Measurements from ENCODE around the gene CDKAL1.
"Not testable (repeated sequence)": the region's sequence is repeated elsewhere in the genome, so short reads cannot be mapped to it uniquely, and the experiment has no call there.

Gene CDKAL1

GRCh38 chr6:21082091-21082490, 547.8 kb downstream of the CDKAL1 start:
- Histone ChIP-seq H3K4me3 (ENCODE audit: low read length) (no peak overlapping the region), H3K9ac (ENCODE audit: low read depth, low read length) (no peak overlapping the region), H3K27me3 (ENCODE audit: control insufficient read depth, insufficient read depth, low read length) (no peaks in the 10 kb centered on the region), H3K9me3 (replicated peaks; ENCODE audit: low read length) (no peaks in the 10 kb centered on the region), H3K36me3 (ENCODE audit: insufficient read depth, low read length) (no peaks in the 10 kb centered on the region), H3K4me2 (ENCODE audit: low read length) (no peak overlapping the region), H3K4me1 (ENCODE audit: control insufficient read depth, insufficient read depth, low read length) (no peaks in the 10 kb centered on the region)

GRCh38 chr6:21083708-21084107, 549.5 kb downstream of the CDKAL1 start:
- no peak overlapping the region for H3K4me2 ChIP-seq (ENCODE audit: low read length)
- no peak overlapping the region for H3K4me3 ChIP-seq (ENCODE audit: low read length)
- H3K27me3 ChIP-seq (ENCODE audit: control insufficient read depth, insufficient read depth, low read length): no peaks in the 10 kb centered on the region
- H3K36me3 ChIP-seq (ENCODE audit: insufficient read depth, low read length): no peaks in the 10 kb centered on the region
- no peak overlapping the region for H3K9ac ChIP-seq (ENCODE audit: low read depth, low read length)
- no peaks in the 10 kb centered on the region for H3K9me3 ChIP-seq (replicated peaks; ENCODE audit: low read length)
- H3K4me1 ChIP-seq (ENCODE audit: control insufficient read depth, insufficient read depth, low read length): no peaks in the 10 kb centered on the region

GRCh38 chr6:21084656-21085055, 550.4 kb downstream of the CDKAL1 start:
- no peak overlapping the region for H3K4me2 ChIP-seq (ENCODE audit: low read length)
- no peaks in the 10 kb centered on the region for H3K27me3 ChIP-seq (ENCODE audit: control insufficient read depth, insufficient read depth, low read length)
- H3K9ac ChIP-seq (ENCODE audit: low read depth, low read length): no peak overlapping the region
- no peak overlapping the region for H3K4me3 ChIP-seq (ENCODE audit: low read length)
- no peaks in the 10 kb centered on the region for H3K9me3 ChIP-seq (replicated peaks; ENCODE audit: low read length)
- H3K36me3 ChIP-seq (ENCODE audit: insufficient read depth, low read length): no peaks in the 10 kb centered on the region
- no peaks in the 10 kb centered on the region for H3K4me1 ChIP-seq (ENCODE audit: control insufficient read depth, insufficient read depth, low read length)

GRCh38 chr6:21085211-21085610, 551.0 kb downstream of the CDKAL1 start:
- no peak overlapping the region for H3K9ac ChIP-seq (ENCODE audit: low read depth, low read length)
- no peak overlapping the region for H3K4me3 ChIP-seq (ENCODE audit: low read length)
- no peaks in the 10 kb centered on the region for H3K36me3 ChIP-seq (ENCODE audit: insufficient read depth, low read length)
- H3K27me3 ChIP-seq (ENCODE audit: control insufficient read depth, insufficient read depth, low read length): no peaks in the 10 kb centered on the region
- H3K9me3 ChIP-seq (replicated peaks; ENCODE audit: low read length): no peaks in the 10 kb centered on the region
- no peaks in the 10 kb centered on the region for H3K4me1 ChIP-seq (ENCODE audit: control insufficient read depth, insufficient read depth, low read length)
- H3K4me2 ChIP-seq (ENCODE audit: low read length): no peak overlapping the region

GRCh38 chr6:21085643-21086042, 551.4 kb downstream of the CDKAL1 start:
- no peak overlapping the region for H3K4me3 ChIP-seq (ENCODE audit: low read length)
- no peaks in the 10 kb centered on the region for H3K36me3 ChIP-seq (ENCODE audit: insufficient read depth, low read length)
- no peaks in the 10 kb centered on the region for H3K27me3 ChIP-seq (ENCODE audit: control insufficient read depth, insufficient read depth, low read length)
- no peaks in the 10 kb centered on the region for H3K4me1 ChIP-seq (ENCODE audit: control insufficient read depth, insufficient read depth, low read length)
- H3K4me2 ChIP-seq (ENCODE audit: low read length): no peak overlapping the region
- H3K9ac ChIP-seq (ENCODE audit: low read depth, low read length): no peak overlapping the region
- H3K9me3 ChIP-seq (replicated peaks; ENCODE audit: low read length): no peaks in the 10 kb centered on the region

- Histone ChIP-seq H3K9ac (ENCODE audit: low read depth, low read length) (no peak overlapping the region), H3K27me3 (ENCODE audit: control insufficient read depth, insufficient read depth, low read length) (no peaks in the 10 kb centered on the region), H3K4me3 (ENCODE audit: low read length) (no peak overlapping the region), H3K9me3 (replicated peaks; ENCODE audit: low read length) (no peaks in the 10 kb centered on the region), H3K36me3 (ENCODE audit: insufficient read depth, low read length) (no peaks in the 10 kb centered on the region), H3K4me1 (ENCODE audit: control insufficient read depth, insufficient read depth, low read length) (no peaks in the 10 kb centered on the region), H3K4me2 (ENCODE audit: low read length) (no peak overlapping the region)
Measured at GRCh38 chr6:21087188-21087587, 552.9 kb downstream of the CDKAL1 start.

- Histone ChIP-seq H3K27me3 (ENCODE audit: control insufficient read depth, insufficient read depth, low read length) (no peaks in the 10 kb centered on the region), H3K9ac (ENCODE audit: low read depth, low read length) (no peak overlapping the region), H3K4me3 (ENCODE audit: low read length) (no peak overlapping the region), H3K4me1 (ENCODE audit: control insufficient read depth, insufficient read depth, low read length) (no peaks in the 10 kb centered on the region), H3K9me3 (replicated peaks; ENCODE audit: low read length) (no peaks in the 10 kb centered on the region), H3K36me3 (ENCODE audit: insufficient read depth, low read length) (no peaks in the 10 kb centered on the region), H3K4me2 (ENCODE audit: low read length) (no peak overlapping the region)
Measured at GRCh38 chr6:21091411-21091810, 557.2 kb downstream of the CDKAL1 start.

GRCh38 chr6:21092231-21092772, 558.0 kb downstream of the CDKAL1 start:
- not testable (repeated sequence) for H3K4me2 ChIP-seq (ENCODE audit: low read length); H3K4me3 ChIP-seq (ENCODE audit: low read length); H3K36me3 ChIP-seq (ENCODE audit: insufficient read depth, low read length); H3K9ac ChIP-seq (ENCODE audit: low read depth, low read length); H3K9me3 ChIP-seq (replicated peaks; ENCODE audit: low read length); H3K27me3 ChIP-seq (ENCODE audit: control insufficient read depth, insufficient read depth, low read length); H3K4me1 ChIP-seq (ENCODE audit: control insufficient read depth, insufficient read depth, low read length)

- no peaks in the 10 kb centered on the region for H3K4me1 ChIP-seq (ENCODE audit: control insufficient read depth, insufficient read depth, low read length)
- no peaks in the 10 kb centered on the region for H3K9me3 ChIP-seq (replicated peaks; ENCODE audit: low read length)
- no peaks in the 10 kb centered on the region for H3K27me3 ChIP-seq (ENCODE audit: control insufficient read depth, insufficient read depth, low read length)
- H3K36me3 ChIP-seq (ENCODE audit: insufficient read depth, low read length): no peaks in the 10 kb centered on the region
- H3K4me3 ChIP-seq (ENCODE audit: low read length): no peak overlapping the region
- H3K9ac ChIP-seq (ENCODE audit: low read depth, low read length): no peak overlapping the region
- H3K4me2 ChIP-seq (ENCODE audit: low read length): no peak overlapping the region
Measured at GRCh38 chr6:21095462-21095861, 561.2 kb downstream of the CDKAL1 start.

- H3K27me3 ChIP-seq (ENCODE audit: control insufficient read depth, insufficient read depth, low read length): no peaks in the 10 kb centered on the region
- H3K9me3 ChIP-seq (replicated peaks; ENCODE audit: low read length): no peaks in the 10 kb centered on the region
- no peak overlapping the region for H3K4me2 ChIP-seq (ENCODE audit: low read length)
- H3K4me3 ChIP-seq (ENCODE audit: low read length): no peak overlapping the region
- H3K4me1 ChIP-seq (ENCODE audit: control insufficient read depth, insufficient read depth, low read length): no peaks in the 10 kb centered on the region
- H3K9ac ChIP-seq (ENCODE audit: low read depth, low read length): no peak overlapping the region
- H3K36me3 ChIP-seq (ENCODE audit: insufficient read depth, low read length): no peaks in the 10 kb centered on the region
Measured at GRCh38 chr6:21098134-21098533, 563.9 kb downstream of the CDKAL1 start.

GRCh38 chr6:21098744-21099143, 564.5 kb downstream of the CDKAL1 start:
- no peaks in the 10 kb centered on the region for H3K9me3 ChIP-seq (replicated peaks; ENCODE audit: low read length)
- H3K36me3 ChIP-seq (ENCODE audit: insufficient read depth, low read length): no peaks in the 10 kb centered on the region
- H3K27me3 ChIP-seq (ENCODE audit: control insufficient read depth, insufficient read depth, low read length): no peaks in the 10 kb centered on the region
- H3K4me3 ChIP-seq (ENCODE audit: low read length): no peak overlapping the region
- no peak overlapping the region for H3K4me2 ChIP-seq (ENCODE audit: low read length)
- H3K4me1 ChIP-seq (ENCODE audit: control insufficient read depth, insufficient read depth, low read length): no peaks in the 10 kb centered on the region
- no peak overlapping the region for H3K9ac ChIP-seq (ENCODE audit: low read depth, low read length)

GRCh38 chr6:21099338-21100314, 565.4 kb downstream of the CDKAL1 start:
- Histone ChIP-seq H3K9ac (ENCODE audit: low read depth, low read length) (no peak overlapping the region), H3K36me3 (ENCODE audit: insufficient read depth, low read length) (no peaks in the 10 kb centered on the region), H3K4me3 (ENCODE audit: low read length) (no peak overlapping the region), H3K9me3 (replicated peaks; ENCODE audit: low read length) (no peaks in the 10 kb centered on the region), H3K27me3 (ENCODE audit: control insufficient read depth, insufficient read depth, low read length) (no peaks in the 10 kb centered on the region), H3K4me2 (ENCODE audit: low read length) (no peak overlapping the region), H3K4me1 (ENCODE audit: control insufficient read depth, insufficient read depth, low read length) (no peaks in the 10 kb centered on the region)
